K562 (cell line): Measurements from ENCODE around the gene CFAP58. TPM values are rescaled to one million over a fixed set of nuclear protein-coding genes. Genes with fewer than 3 reads are reported as not detected.

Experiments used
- ATAC-seq: fragments of 200-7000 bp; cut with Tn5 transposase; 3 replicates; pipeline ENCODE4 v1.9.1; 2020; ENCODE audit warnings: moderate library complexity
- BruUV-seq: library from RNA; stranded (reverse); fragments of 400-500 nt; replicated peaks from 2 replicates; lab custom pipeline; 2021; lab: Mats Ljungman, UMichigan
- CTCF ChIA-PET: fragments of 300-600 bp; formaldehyde crosslinking; extraction: SDS; loops from one replicate; lab custom pipeline; 2021; ENCODE audit warnings: low intra/inter-chr PET ratio; lab: Yijun Ruan, JAX
- POLR2A ChIA-PET: fragments of 300-600, 350-650 bp; sonication (Branson Sonifier 250); formaldehyde crosslinking; extraction: SDS; loops from one replicate; lab custom pipeline; 2021; ENCODE audit warnings: antibody characterized with exemption, inconsistent platforms; lab: Yijun Ruan, JAX
- DNase-seq, 4 experiments: peaks; one replicate each; pipeline versions ENCODE4 v3.0.0 to v3.0.0-alpha.2; 2011 to 2018; ENCODE audit warnings: low spot score in 3 of 4, mixed read lengths in 3 of 4; ENCODE audit errors: extremely low read depth in 1 of 4
- FAIRE-seq: peaks from 2 replicates; lab custom pipeline; 2011; peaks lifted over from hg19 to GRCh38; lab: Jason Lieb, UNC
- H2AFZ ChIP-seq: 2 replicates; pipeline ENCODE4 v1.6.0; 2011; ENCODE audit warnings: low read depth, low read length, control low read depth, inconsistent platforms
- H3K27ac ChIP-seq: fragments of 200-600 bp; 3 replicates; pipeline ENCODE4 v1.8.0; 2011; ENCODE audit warnings: low read depth, mild to moderate bottlenecking, control low read depth, inconsistent platforms, low read length, moderate library complexity, mixed read lengths; ENCODE audit errors: extremely low read depth
- H3K27me3 ChIP-seq, 2 experiments: fragments of 300-600 bp in 1 of 2; 2 replicates in 1 of 2; 3 replicates in 1 of 2; pipeline versions ENCODE4 v1.6.0 to v1.8.0; 2011; ENCODE audit warnings: inconsistent platforms in 2 of 2, low read length in 2 of 2, mild to moderate bottlenecking in 1 of 2, mixed read lengths in 1 of 2, moderate library complexity in 1 of 2; ENCODE audit not compliant: control insufficient read depth in 2 of 2, insufficient read depth in 2 of 2
- H3K36me3 ChIP-seq: fragments of 300-600 bp; 3 replicates; pipeline ENCODE4 v1.8.0; 2011; ENCODE audit warnings: mild to moderate bottlenecking, low read length, inconsistent platforms; ENCODE audit not compliant: control insufficient read depth, insufficient read depth
- H3K4me1 ChIP-seq, 2 experiments: fragments of 200-600 bp in 1 of 2; replicated peaks in 1 of 2; 2 replicates in 1 of 2; 3 replicates in 1 of 2; pipeline versions ENCODE4 v1.5.1 to v1.8.0; 2011; ENCODE audit warnings: inconsistent platforms in 2 of 2, low read length in 2 of 2, mild to moderate bottlenecking in 1 of 2, mixed read lengths in 1 of 2, moderate library complexity in 1 of 2; ENCODE audit not compliant: control insufficient read depth in 2 of 2, insufficient read depth in 2 of 2
- H3K4me2 ChIP-seq: 2 replicates; pipeline ENCODE4 v1.6.1; 2011; ENCODE audit warnings: low read length, control low read depth, inconsistent platforms, mixed read lengths; ENCODE audit not compliant: insufficient read depth
- H3K4me3 ChIP-seq: fragments of 200-600 bp; sonication (generic), shearing (Covaris generic); 2 replicates; pipeline ENCODE4 v1.5.1; 2016; ENCODE audit warnings: control low read depth, inconsistent platforms
- H3K79me2 ChIP-seq: fragments of 200-600 bp; 3 replicates; pipeline ENCODE4 v1.8.0; 2011; ENCODE audit warnings: low read length, inconsistent platforms; ENCODE audit not compliant: control insufficient read depth, insufficient read depth
- H3K9ac ChIP-seq, 2 experiments: 2 replicates each; pipeline versions ENCODE4 v1.6.0 to v1.6.1; 2011; ENCODE audit warnings: low read depth in 2 of 2, low read length in 2 of 2, control low read depth in 1 of 2, inconsistent platforms in 1 of 2, mild to moderate bottlenecking in 1 of 2, mixed read lengths in 1 of 2; ENCODE audit not compliant: insufficient read depth in 1 of 2
- H3K9me1 ChIP-seq: one replicate; pipeline ENCODE4 v1.6.0; 2011; ENCODE audit warnings: inconsistent platforms, mild to moderate bottlenecking, low read length, moderate library complexity; ENCODE audit not compliant: control insufficient read depth, insufficient read depth
- H3K9me3 ChIP-seq: replicated peaks from 2 replicates; pipeline ENCODE4 v1.5.1; 2011; ENCODE audit warnings: low read depth, low read length, inconsistent platforms; ENCODE audit not compliant: control insufficient read depth, insufficient read depth
- H4K20me1 ChIP-seq: replicated peaks from 2 replicates; pipeline ENCODE4 v1.6.1; 2011; ENCODE audit warnings: low read length, inconsistent platforms, mixed read lengths; ENCODE audit not compliant: control insufficient read depth, insufficient read depth
- GABPB2 ChIP-seq: fragments of 250-450 bp; sonication (Bioruptor Pico); conservative IDR thresholded peaks from 2 replicates; pipeline ENCODE4 v1.5.1; 2021; ENCODE audit warnings: mild to moderate bottlenecking
- GTF3C2 ChIP-seq: IDR thresholded peaks from 3 replicates; pipeline ENCODE4 v1.6.1; 2011; ENCODE audit warnings: borderline replicate concordance, mild to moderate bottlenecking, moderate library complexity; ENCODE audit not compliant: insufficient read length; ENCODE audit errors: extremely low read depth
- MEF2D ChIP-seq: conservative IDR thresholded peaks from 2 replicates; pipeline ENCODE4 v1.6.1; 2016; ENCODE audit warnings: low read depth, missing genetic modification characterization, missing compliant biosample characterization
- MTA1 ChIP-seq: fragments of 450-650 bp; IDR thresholded peaks from 2 replicates; pipeline ENCODE4 v1.6.1; 2017; ENCODE audit warnings: borderline replicate concordance
- PML ChIP-seq: IDR thresholded peaks from 2 replicates; pipeline ENCODE4 v1.6.1; 2012; ENCODE audit warnings: low read length, inconsistent platforms
- RBFOX2 ChIP-seq: fragments of 200-400 bp; formaldehyde crosslinking; IDR thresholded peaks from 2 replicates; pipeline ENCODE4 v1.6.1; 2017; ENCODE audit warnings: low read depth, mild to moderate bottlenecking, low read length, moderate library complexity
- ZC3H4 ChIP-seq: sonication (generic); formaldehyde crosslinking; IDR thresholded peaks from 2 replicates; pipeline ENCODE4 v1.9.0; 2021; ENCODE audit warnings: missing genetic modification reagents, borderline replicate concordance
- ZNF311 ChIP-seq: fragments of 250-450 bp; sonication (Bioruptor Pico); IDR thresholded peaks from 2 replicates; pipeline ENCODE4 v1.4.0; 2020; ENCODE audit warnings: mild to moderate bottlenecking, moderate library complexity
- ZSCAN29 ChIP-seq: fragments of 450-650 bp; IDR thresholded peaks from 2 replicates; pipeline ENCODE4 v1.6.1; 2017
- WGBS: fragments of 100-300 bp; shearing (Covaris generic); methylation state at CpG from one replicate; pipeline ENCODE4 v1.1.6; 2016; ENCODE audit warnings: low coverage, mixed read lengths; ENCODE audit not compliant: insufficient coverage; ENCODE audit errors: missing lambda C conversion rate; 5-methylcytosine and 5-hydroxymethylcytosine counted together
- in situ Hi-C: fragments of 300-500 bp; cut with MboI; formaldehyde crosslinking; loops from 4 replicates; pipeline ENCODE4 v1.15.0; 2018; ENCODE audit warnings: inconsistent platforms, mixed read lengths
- intact Hi-C: fragments of 100-400 bp; cut with micrococcal nuclease; formaldehyde crosslinking; loops from 2 replicates; pipeline ENCODE4 v1.14.2; 2022
- polyA plus RNA-seq, 8 experiments: library from polyadenylated mRNA; depleted of rRNA in 4 of 8; stranded (reverse) in 5 of 8; unstranded in 3 of 8; fragments of >200 nt; fragmentation: Nextera tagmentation in 2 of 8; fragmentation: Illumina TruSeq in 1 of 8; extraction: Ambion mirVana in 2 of 8; extraction: Trizol in 1 of 8; gene quantifications; 2 replicates each; pipeline versions ENCODE4 v1.2.1 to v1.2.3, GENCODE V29; 2011 to 2014; ENCODE audit warnings: inconsistent platforms in 1 of 8, missing spikeins in 1 of 8
- total RNA-seq, 7 experiments: library from RNA; depleted of rRNA in 6 of 7; stranded (reverse); fragments of >200 nt in 6 of 7; fragmentation: Illumina TruSeq in 2 of 7; extraction: Trizol in 2 of 7; gene quantifications; 2 replicates each; pipeline versions ENCODE4 v1.2.1 to v1.2.3, GENCODE V29; 2011 to 2021; ENCODE audit warnings: low replicate concordance in 1 of 7
- TF ChIP-seq, protein P1 (sequence below), 2 experiments: fragments of 450-650 bp in 1 of 2; sonication (generic) in 1 of 2; formaldehyde crosslinking in 1 of 2; IDR thresholded peaks in 1 of 2; conservative IDR thresholded peaks in 1 of 2; 2 replicates each; pipeline versions ENCODE4 v1.6.1 to v1.8.1; 2016 to 2023; ENCODE audit warnings: mild to moderate bottlenecking in 2 of 2, moderate library complexity in 2 of 2, inconsistent platforms in 1 of 2, missing genetic modification reagents in 1 of 2
- TF ChIP-seq, protein P2 (sequence below): sonication (generic); formaldehyde crosslinking; IDR thresholded peaks from 2 replicates; pipeline ENCODE4 v1.8.1; 2023; ENCODE audit warnings: mild to moderate bottlenecking, missing genetic modification reagents

The CFAP58 gene
- total and polyA plus RNA-seq, 9 of the 15 experiments (the other 6 are each of a cell fraction or from before 2014, with no cell fraction given), result 0.08 to 2.0 (median 0.71) TPM

DNA sequence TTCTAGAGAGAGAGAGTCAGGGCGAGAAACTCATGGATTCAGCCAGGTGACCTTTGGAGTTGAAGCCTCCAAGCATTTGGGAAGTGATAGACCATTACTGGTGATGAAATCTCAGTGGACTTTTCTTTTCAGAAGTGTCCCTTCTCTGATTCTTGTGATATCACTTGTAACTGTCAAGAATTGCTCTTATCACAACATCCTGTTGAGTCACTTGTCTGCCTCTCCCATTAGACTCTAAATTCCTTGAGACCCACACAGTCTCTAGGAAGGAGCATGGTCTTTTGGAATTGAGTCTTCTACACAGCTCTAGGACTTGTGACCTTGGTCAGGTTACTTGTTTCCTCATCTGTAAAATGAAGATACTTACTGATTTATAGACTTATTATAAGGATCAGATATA is 81.0 kb downstream of the CFAP58 start:
- in situ Hi-C loops, result no loop called here
- no peak overlapping the region for H3K9ac ChIP-seq
- ATAC-seq, result no peak
- no peak for TF ChIP-seq PML
- no peak for TF ChIP-seq MEF2D
- TF ChIP-seq, protein P1, sequence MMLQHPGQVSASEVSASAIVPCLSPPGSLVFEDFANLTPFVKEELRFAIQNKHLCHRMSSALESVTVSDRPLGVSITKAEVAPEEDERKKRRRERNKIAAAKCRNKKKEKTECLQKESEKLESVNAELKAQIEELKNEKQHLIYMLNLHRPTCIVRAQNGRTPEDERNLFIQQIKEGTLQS (IDR thresholded peaks at IDR 0.05), result 0 out of 2 replicates have a peak, but pooled peaks have one; percentile 11
- TF ChIP-seq, protein P1 (CRISPR knock-in tag; conservative IDR thresholded peaks at IDR 0.05), result no peak
- TF ChIP-seq GABPB2 (CRISPR knock-in tag), result no peak
- TF ChIP-seq, all 486 proteins: peak for 1
- intact Hi-C loops, result no loop called here
- ChIA-PET CTCF (no interaction called here), POLR2A (no interaction called here)
- FAIRE-seq (no peak), DNase-seq (no peak)
- H3K9me1 ChIP-seq, result no peaks in the 10 kb centered on the region
- H4K20me1 ChIP-seq, result no peaks in the 10 kb centered on the region
- no peaks in the 10 kb centered on the region for H3K79me2 ChIP-seq
- no peak overlapping the region for H3K4me3 ChIP-seq
- no peaks in the 10 kb centered on the region for H3K36me3 ChIP-seq
- no peak overlapping the region for H2AFZ ChIP-seq
- no peaks in the 10 kb centered on the region for H3K4me1 ChIP-seq
- H3K9me3 ChIP-seq, result no peaks in the 10 kb centered on the region
- H3K27me3 ChIP-seq, result no peaks in the 10 kb centered on the region
- WGBS, result 0% methylated on average over 1 of the region's 1 CpG
- no peak overlapping the region for H3K4me2 ChIP-seq
- BruUV-seq, result no TSS peak
- no peak overlapping the region for H3K27ac ChIP-seq

- H3K27ac ChIP-seq, result no peak overlapping the region
- no peak for FAIRE-seq
- H2AFZ ChIP-seq, result no peak overlapping the region
- no peak overlapping the region for H3K4me3 ChIP-seq
- H4K20me1 ChIP-seq, result no peaks in the 10 kb centered on the region
- ChIA-PET CTCF (no interaction called here), POLR2A (no interaction called here)
- H3K4me1 ChIP-seq, result no peaks in the 10 kb centered on the region
- intact Hi-C loops (no loop called here), in situ Hi-C loops (no loop called here)
- DNase-seq, result no peak
- no peak for ATAC-seq
- no peaks in the 10 kb centered on the region for H3K36me3 ChIP-seq
- H3K79me2 ChIP-seq, result no peaks in the 10 kb centered on the region
- no peaks in the 10 kb centered on the region for H3K9me3 ChIP-seq
- H3K9me1 ChIP-seq, result no peaks in the 10 kb centered on the region
- no peaks in the 10 kb centered on the region for H3K27me3 ChIP-seq
- BruUV-seq, result no TSS peak
- no peak overlapping the region for H3K9ac ChIP-seq
- no peak overlapping the region for H3K4me2 ChIP-seq
- WGBS, result 5% methylated on average over 2 of the region's 2 CpGs
- TF ChIP-seq RBFOX2, result no peak
- TF ChIP-seq ZC3H4 (CRISPR knock-in tag), result no peak
- TF ChIP-seq GTF3C2, result no peak
- TF ChIP-seq MTA1, result no peak
- TF ChIP-seq ZSCAN29, result no peak
- no peak for TF ChIP-seq ZNF311
- TF ChIP-seq, protein P2, sequence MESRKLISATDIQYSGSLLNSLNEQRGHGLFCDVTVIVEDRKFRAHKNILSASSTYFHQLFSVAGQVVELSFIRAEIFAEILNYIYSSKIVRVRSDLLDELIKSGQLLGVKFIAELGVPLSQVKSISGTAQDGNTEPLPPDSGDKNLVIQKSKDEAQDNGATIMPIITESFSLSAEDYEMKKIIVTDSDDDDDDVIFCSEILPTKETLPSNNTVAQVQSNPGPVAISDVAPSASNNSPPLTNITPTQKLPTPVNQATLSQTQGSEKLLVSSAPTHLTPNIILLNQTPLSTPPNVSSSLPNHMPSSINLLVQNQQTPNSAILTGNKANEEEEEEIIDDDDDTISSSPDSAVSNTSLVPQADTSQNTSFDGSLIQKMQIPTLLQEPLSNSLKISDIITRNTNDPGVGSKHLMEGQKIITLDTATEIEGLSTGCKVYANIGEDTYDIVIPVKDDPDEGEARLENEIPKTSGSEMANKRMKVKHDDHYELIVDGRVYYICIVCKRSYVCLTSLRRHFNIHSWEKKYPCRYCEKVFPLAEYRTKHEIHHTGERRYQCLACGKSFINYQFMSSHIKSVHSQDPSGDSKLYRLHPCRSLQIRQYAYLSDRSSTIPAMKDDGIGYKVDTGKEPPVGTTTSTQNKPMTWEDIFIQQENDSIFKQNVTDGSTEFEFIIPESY (CRISPR knock-in tag), result no peak
Observed at GRCh38 chr10:104435822-104436221, 82.2 kb downstream of the CFAP58 start.
